GM12891 (cell line): ENCODE measurements around the gene SPOCK1.
"Not testable (repeated sequence)": the region's sequence is repeated elsewhere in the genome, so short reads cannot be mapped to it uniquely, and the experiment has no call there.

Experiments
- DNase-seq: peaks from one replicate; pipeline ENCODE4 v3.0.0; 2011; ENCODE audit warnings: low spot score; ENCODE audit not compliant: insufficient read length
- FAIRE-seq: peaks from 2 replicates; lab custom pipeline; 2011; peaks lifted over from hg19 to GRCh38; lab: Jason Lieb, UNC
- PAX5 ChIP-seq: IDR thresholded peaks from 2 replicates; pipeline ENCODE4 v1.6.1; 2011; ENCODE audit warnings: low read length, moderate library complexity, mild to moderate bottlenecking; ENCODE audit not compliant: insufficient read depth, severe bottlenecking
- POLR2A ChIP-seq: IDR thresholded peaks from 2 replicates; pipeline ENCODE4 v1.6.1; 2011; ENCODE audit warnings: low read depth, low read length, control low read depth
- POLR2AphosphoS5 ChIP-seq: IDR thresholded peaks from 2 replicates; pipeline ENCODE4 v1.6.1; 2011; ENCODE audit warnings: low read depth, low read length, control low read depth
- POU2F2 ChIP-seq: IDR thresholded peaks from 2 replicates; pipeline ENCODE4 v1.6.1; 2011; ENCODE audit warnings: low read depth, mild to moderate bottlenecking, control low read depth, low read length, moderate library complexity
- SPI1 ChIP-seq: IDR thresholded peaks from 2 replicates; pipeline ENCODE4 v1.6.1; 2011; ENCODE audit warnings: low read depth, low read length, control low read depth
- TAF1 ChIP-seq: IDR thresholded peaks from 2 replicates; pipeline ENCODE4 v1.6.1; 2011; ENCODE audit warnings: low read depth, low read length, control low read depth

The SPOCK1 gene

GRCh38 chr5:137507150-137507549 is 8.0 kb upstream of the SPOCK1 start:
- TF ChIP-seq TAF1 (no peak), SPI1 (no peak), PAX5 (no peak), POU2F2 (no peak), POLR2A (no peak), POLR2AphosphoS5 (no peak)
- FAIRE-seq = no peak
- DNase-seq = no peak

DNA sequence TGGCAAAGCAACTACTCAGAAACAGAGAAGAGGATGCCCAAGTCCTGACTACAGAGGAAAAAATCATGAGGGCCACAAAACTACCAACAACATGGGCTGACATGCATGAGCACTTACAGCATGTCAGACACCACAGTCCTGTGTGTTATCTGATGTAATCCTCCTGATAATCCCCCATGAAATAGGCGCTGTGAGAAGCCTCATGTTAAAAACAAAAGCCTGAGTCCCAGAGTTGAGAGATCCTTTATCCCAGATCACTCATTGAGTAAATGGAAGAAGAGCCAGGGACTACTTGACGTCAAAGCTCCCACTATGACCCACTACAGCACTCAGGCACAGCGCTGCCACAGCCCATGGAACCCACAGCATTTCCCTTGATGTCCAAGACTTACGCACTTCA is 7.2 kb upstream of the SPOCK1 start:
- FAIRE-seq (no peak), DNase-seq (no peak)
- TF ChIP-seq PAX5 (no peak), POLR2A (no peak), TAF1 (no peak), POLR2AphosphoS5 (no peak), SPI1 (no peak), POU2F2 (no peak)

DNA sequence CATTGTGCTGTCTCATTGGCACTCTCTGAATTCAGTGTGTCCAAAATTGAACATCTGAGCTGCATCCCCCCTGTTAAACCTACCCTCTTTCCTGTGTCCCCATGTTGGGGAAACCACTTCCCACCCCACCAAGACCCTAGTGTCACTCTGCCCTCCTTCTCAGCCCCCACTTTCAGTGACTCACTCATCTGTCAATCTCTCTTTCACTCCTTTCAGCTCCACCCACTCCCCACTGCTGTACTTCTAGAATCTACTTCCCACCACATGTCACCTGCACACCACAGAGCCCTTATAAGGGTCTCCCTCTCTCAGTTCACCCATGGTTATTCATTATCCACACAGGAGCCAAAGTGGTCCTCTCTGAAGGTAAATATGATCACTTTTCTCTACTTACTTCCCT is 5.8 kb upstream of the SPOCK1 start:
- DNase-seq (no peak), FAIRE-seq (no peak)
- TF ChIP-seq POLR2AphosphoS5 (no peak), TAF1 (no peak), SPI1 (no peak), POLR2A (no peak), POU2F2 (no peak), PAX5 (no peak)

GRCh38 chr5:137503456-137503855 is 4.3 kb upstream of the SPOCK1 start:
- DNase-seq (no peak), FAIRE-seq (no peak)
- TF ChIP-seq POLR2AphosphoS5 (no peak), POU2F2 (no peak)

- no peak for TF ChIP-seq PAX5
- no peak for TF ChIP-seq TAF1
- TF ChIP-seq POLR2AphosphoS5 = no peak
- FAIRE-seq = no peak
These were observed 3.5 kb upstream of the SPOCK1 start for GRCh38 chr5:137502632-137503031.

GRCh38 chr5:137501846-137502406 is 2.8 kb upstream of the SPOCK1 start:
- TF ChIP-seq POLR2AphosphoS5 (no peak), POLR2A (no peak), SPI1 (peak; percentile 62; the same call in 1 of the 2 replicates), PAX5 (no peak)
- DNase-seq (no peak), FAIRE-seq (no peak)

More at GRCh38 chr5:137502632-137503031, 3.5 kb upstream of the SPOCK1 start:
- DNase-seq = no peak

DNA sequence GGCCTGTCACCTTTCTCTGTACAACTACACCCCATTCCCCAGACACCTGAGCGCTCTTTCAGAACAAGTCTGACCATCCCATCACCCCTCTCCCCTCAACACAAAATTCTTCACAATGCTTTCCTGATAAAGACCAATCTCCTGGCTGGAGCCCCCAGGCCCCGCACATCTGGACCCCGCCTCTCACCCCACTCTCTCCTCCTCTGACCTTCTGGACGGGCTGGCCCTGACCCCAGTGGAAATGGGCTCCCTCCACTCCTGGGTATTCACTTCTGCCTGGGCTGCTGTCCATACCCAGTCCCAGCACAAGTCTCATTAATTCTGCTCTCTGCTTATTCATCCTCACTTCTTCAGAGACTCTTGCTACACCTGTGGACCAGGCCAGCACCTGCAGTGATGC is 2.1 kb upstream of the SPOCK1 start:
- no peak for TF ChIP-seq POLR2AphosphoS5
- no peak for TF ChIP-seq TAF1
- TF ChIP-seq SPI1 = no peak
- DNase-seq (no peak), FAIRE-seq (no peak)

DNA sequence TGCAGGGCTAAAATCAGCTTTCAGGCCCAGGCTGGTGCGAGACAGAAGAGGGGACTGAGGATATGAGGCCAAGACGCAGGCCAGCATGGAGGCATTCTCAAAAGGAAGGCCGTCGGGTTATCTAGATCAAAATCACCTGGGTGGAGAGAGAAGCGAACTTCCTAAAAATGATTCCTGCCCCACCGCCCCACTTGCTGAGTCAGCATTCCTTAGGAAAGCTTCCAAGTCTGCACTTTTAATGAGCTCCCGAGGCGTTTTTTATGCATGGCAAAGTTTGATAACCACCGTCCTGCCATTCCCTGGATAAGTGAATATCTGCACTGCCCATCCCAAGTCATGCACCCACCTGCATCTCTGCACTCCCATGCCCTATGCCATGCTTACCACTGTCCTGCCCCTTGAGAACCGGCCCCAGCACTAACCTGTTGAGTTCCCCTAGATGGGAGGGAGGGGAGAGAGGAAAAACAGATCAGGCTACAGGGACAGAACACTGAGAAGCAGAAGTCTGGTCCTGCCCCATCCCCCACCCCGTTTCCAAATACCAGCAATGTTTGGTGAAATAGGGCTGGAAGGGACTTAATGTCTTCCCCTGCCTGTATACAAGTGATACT is 1.6 kb upstream of the SPOCK1 start:
- DNase-seq = no peak
- TF ChIP-seq SPI1 = no peak
- TF ChIP-seq TAF1 = no peak
- no peak for TF ChIP-seq PAX5
- no peak for TF ChIP-seq POLR2A
- TF ChIP-seq POLR2AphosphoS5 = no peak
- no peak for TF ChIP-seq POU2F2
- no peak for FAIRE-seq

DNA sequence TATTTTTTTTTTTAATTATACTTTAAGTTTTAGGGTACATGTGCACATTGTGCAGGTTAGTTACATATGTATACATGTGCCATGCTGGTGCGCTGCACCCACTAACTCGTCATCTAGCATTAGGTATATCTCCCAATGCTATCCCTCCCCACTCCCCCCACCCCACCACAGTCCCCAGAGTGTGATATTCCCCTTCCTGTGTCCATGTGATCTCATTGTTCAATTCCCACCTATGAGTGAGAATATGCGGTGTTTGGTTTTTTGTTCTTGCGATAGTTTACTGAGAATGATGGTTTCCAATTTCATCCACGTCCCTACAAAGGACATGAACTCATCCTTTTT is 351 bp upstream of the SPOCK1 start:
- DNase-seq, FAIRE-seq: not testable (repeated sequence)

DNA sequence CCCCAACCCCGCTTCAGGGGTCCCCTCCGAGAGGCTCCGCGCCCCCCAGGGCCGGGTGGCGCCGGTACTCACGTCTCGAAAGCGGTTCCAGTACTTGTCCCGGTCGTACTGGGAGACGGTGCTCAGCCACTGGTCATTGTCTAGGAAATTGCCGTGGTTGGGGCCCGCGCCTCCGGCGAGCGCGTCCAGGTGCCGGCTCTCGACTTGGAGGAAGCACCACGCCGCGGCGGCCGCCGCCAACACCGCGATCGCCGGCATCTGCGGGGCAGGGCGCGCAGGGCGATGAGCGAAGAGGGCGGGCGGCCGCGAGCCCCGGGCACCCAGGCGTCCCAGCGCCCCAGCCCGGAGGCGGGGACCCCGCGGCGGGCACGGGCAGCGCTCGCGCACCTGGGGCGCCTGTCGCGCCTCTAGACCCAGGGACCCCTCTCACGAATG is 808 bp downstream of the SPOCK1 start:
- TF ChIP-seq POLR2AphosphoS5 (no peak), POLR2A (no peak), SPI1 (no peak), PAX5 (no peak)
- FAIRE-seq (no peak), DNase-seq (peak; percentile 12)

GRCh38 chr5:137497396-137498290 is 1.5 kb downstream of the SPOCK1 start:
- TF ChIP-seq POLR2AphosphoS5 (no peak), POLR2A (no peak), PAX5 (no peak), TAF1 (no peak), SPI1 (no peak), POU2F2 (no peak)
- FAIRE-seq (no peak), DNase-seq (no peak)
